Calu3 (cell line): ENCODE data around the gene OCA2. TPM values are rescaled to one million over a fixed set of nuclear protein-coding genes. Genes with fewer than 3 reads are reported as not detected.

Source experiments
- BruUV-seq: library from RNA; stranded (reverse); fragments of 400-500 nt; replicated peaks from 2 replicates; lab custom pipeline; 2021; lab: Mats Ljungman, UMichigan
- CTCF ChIA-PET: fragments of 300-600 bp; sonication (Branson Sonifier 250); formaldehyde crosslinking; loops from one replicate; lab custom pipeline; 2022; ENCODE audit warnings: antibody characterized with exemption; lab: Charles Lee
- DNase-seq: peaks from one replicate; pipeline ENCODE4 v3.0.0; 2022
- H3K27ac Mint-ChIP-seq: one replicate; pipeline ENCODE4 v1.8.0; 2022; ENCODE audit warnings: mixed read lengths; ENCODE audit not compliant: unreplicated experiment
- H3K27me3 Mint-ChIP-seq: one replicate; pipeline ENCODE4 v1.8.0; 2022; ENCODE audit warnings: mixed read lengths; ENCODE audit not compliant: unreplicated experiment
- H3K36me3 Mint-ChIP-seq: one replicate; pipeline ENCODE4 v1.8.0; 2022; ENCODE audit warnings: mild to moderate bottlenecking, moderate library complexity, mixed read lengths; ENCODE audit not compliant: insufficient read depth, unreplicated experiment
- H3K4me1 Mint-ChIP-seq: one replicate; pipeline ENCODE4 v1.8.0; 2022; ENCODE audit warnings: mild to moderate bottlenecking, low read depth, mixed read lengths; ENCODE audit not compliant: unreplicated experiment
- H3K4me3 Mint-ChIP-seq: one replicate; pipeline ENCODE4 v1.8.0; 2022; ENCODE audit warnings: mild to moderate bottlenecking, low read depth, moderate library complexity, mixed read lengths; ENCODE audit not compliant: unreplicated experiment
- H3K9me3 Mint-ChIP-seq: one replicate; pipeline ENCODE4 v1.8.0; 2022; ENCODE audit warnings: low read depth, mixed read lengths; ENCODE audit not compliant: unreplicated experiment
- intact Hi-C: fragments of 100-400 bp; cut with micrococcal nuclease; formaldehyde crosslinking; loops from one replicate; pipeline ENCODE4 v1.10.0; 2022; ENCODE audit not compliant: unreplicated experiment
- total RNA-seq: library from RNA; stranded (reverse); gene quantifications from 2 replicates; pipeline ENCODE4 v1.2.3, GENCODE V29; 2022
- TF ChIP-seq, protein P1 (sequence below): fragments of 200-600 bp; IDR thresholded peaks from one replicate; pipeline ENCODE4 v1.8.0; 2022; ENCODE audit warnings: antibody characterized with exemption; ENCODE audit not compliant: unreplicated experiment

Gene OCA2
- total RNA-seq, 1 experiment from 2014 or later = not detected

DNA sequence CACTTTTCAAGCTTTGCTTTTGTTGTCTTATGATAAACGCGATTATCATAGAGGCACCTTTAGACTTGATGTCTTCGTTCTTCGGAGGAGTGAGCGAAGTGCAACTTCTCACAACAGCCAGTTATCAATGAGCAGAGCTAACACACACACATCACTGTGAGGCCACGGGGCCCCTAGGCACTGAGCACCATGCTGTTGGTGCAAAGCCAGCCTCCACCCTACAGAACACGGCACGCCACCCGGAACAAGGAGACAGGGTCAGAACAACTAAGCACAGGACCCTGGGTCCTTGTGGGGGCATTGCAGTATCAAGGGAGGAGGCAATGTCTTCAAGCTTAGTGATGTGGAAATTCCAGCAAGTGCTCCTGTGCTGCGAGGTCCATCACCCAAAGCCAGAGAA lies 244.5 kb downstream of the OCA2 start:
- no peaks in the 10 kb centered on the region for H3K27me3 Mint-ChIP-seq
- DNase-seq = no peak
- H3K4me3 Mint-ChIP-seq = no peak overlapping the region
- no peaks in the 10 kb centered on the region for H3K36me3 Mint-ChIP-seq
- H3K4me1 Mint-ChIP-seq = no peaks in the 10 kb centered on the region
- TF ChIP-seq, protein P1, sequence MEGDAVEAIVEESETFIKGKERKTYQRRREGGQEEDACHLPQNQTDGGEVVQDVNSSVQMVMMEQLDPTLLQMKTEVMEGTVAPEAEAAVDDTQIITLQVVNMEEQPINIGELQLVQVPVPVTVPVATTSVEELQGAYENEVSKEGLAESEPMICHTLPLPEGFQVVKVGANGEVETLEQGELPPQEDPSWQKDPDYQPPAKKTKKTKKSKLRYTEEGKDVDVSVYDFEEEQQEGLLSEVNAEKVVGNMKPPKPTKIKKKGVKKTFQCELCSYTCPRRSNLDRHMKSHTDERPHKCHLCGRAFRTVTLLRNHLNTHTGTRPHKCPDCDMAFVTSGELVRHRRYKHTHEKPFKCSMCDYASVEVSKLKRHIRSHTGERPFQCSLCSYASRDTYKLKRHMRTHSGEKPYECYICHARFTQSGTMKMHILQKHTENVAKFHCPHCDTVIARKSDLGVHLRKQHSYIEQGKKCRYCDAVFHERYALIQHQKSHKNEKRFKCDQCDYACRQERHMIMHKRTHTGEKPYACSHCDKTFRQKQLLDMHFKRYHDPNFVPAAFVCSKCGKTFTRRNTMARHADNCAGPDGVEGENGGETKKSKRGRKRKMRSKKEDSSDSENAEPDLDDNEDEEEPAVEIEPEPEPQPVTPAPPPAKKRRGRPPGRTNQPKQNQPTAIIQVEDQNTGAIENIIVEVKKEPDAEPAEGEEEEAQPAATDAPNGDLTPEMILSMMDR = no peak
- no peak overlapping the region for H3K27ac Mint-ChIP-seq
- H3K9me3 Mint-ChIP-seq = peaks cover 7% of the 10 kb centered on the region
- CTCF ChIA-PET = no interaction called here
- intact Hi-C loops = no loop called here
- BruUV-seq = no TSS peak

DNA sequence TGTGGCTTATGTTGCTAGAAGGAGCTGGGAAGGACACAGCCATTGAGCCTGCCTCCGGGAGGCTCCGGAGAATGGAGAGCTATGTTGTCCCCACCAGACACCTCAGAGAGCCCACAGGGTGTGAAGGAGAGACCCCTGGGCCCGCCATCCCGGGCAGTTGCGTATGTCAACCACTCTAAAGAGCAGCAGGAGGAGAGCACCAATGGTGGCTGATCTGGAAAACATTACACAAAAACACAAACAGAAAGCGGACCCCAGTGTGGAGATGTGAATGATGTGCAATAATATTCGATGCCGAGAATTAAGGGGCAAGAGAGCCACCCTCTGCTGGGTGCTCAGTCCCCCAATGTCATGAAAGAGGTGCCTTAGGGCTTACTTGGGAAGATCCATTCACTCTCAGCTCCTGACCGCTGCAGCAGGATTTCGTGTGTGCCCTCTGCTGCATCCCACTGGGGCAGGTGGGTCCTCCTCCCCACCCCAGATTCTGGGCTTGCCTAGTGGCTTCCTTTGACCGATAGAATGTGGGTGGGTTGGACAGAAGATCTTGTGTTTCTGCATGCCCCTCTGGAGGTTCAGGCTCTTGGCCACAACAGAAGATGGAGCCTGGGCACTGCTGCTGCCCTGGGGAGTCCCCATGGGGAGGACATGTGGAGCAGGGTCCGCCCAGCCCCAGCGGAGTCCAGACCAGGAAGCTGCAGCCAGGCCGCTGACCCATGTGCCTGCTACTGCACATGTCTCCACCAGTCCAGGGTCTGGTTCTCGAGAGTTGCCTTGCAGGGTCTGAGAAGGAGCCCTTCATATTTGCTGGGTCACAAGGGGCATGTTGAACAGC lies 245.3 kb downstream of the OCA2 start:
- Mint-ChIP-seq H3K4me1 (no peaks in the 10 kb centered on the region), H3K27me3 (no peaks in the 10 kb centered on the region), H3K9me3 (peaks cover 7% of the 10 kb centered on the region), H3K4me3 (no peak overlapping the region), H3K36me3 (no peaks in the 10 kb centered on the region), H3K27ac (no peak overlapping the region)
- intact Hi-C loops = no loop called here
- BruUV-seq = no TSS peak
- DNase-seq = no peak
- CTCF ChIA-PET = no interaction called here
- TF ChIP-seq, protein P1 = no peak

DNA sequence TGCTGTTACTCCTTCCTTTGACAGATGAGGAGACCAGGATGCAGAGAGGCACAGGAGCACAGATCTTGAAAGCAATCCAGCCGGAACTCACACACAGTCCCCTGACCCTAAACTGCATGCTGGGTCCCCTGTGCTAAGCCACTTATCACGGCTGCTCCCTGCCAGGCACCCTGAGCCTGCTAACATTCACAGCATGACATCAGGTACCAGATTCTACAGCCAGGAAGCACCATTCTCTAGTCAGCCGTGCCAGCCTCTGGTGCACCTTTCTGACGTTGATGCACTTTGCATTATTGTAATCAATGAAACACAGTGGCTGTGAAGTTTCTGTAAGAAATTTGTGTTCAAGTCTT lies 247.3 kb downstream of the OCA2 start:
- intact Hi-C loops = no loop called here
- Mint-ChIP-seq H3K4me1 (no peaks in the 10 kb centered on the region), H3K36me3 (no peaks in the 10 kb centered on the region), H3K27me3 (no peaks in the 10 kb centered on the region), H3K27ac (no peak overlapping the region), H3K4me3 (no peak overlapping the region), H3K9me3 (peaks cover 7% of the 10 kb centered on the region)
- BruUV-seq = no TSS peak
- DNase-seq = no peak
- CTCF ChIA-PET = no interaction called here
- TF ChIP-seq, protein P1 = no peak

DNA sequence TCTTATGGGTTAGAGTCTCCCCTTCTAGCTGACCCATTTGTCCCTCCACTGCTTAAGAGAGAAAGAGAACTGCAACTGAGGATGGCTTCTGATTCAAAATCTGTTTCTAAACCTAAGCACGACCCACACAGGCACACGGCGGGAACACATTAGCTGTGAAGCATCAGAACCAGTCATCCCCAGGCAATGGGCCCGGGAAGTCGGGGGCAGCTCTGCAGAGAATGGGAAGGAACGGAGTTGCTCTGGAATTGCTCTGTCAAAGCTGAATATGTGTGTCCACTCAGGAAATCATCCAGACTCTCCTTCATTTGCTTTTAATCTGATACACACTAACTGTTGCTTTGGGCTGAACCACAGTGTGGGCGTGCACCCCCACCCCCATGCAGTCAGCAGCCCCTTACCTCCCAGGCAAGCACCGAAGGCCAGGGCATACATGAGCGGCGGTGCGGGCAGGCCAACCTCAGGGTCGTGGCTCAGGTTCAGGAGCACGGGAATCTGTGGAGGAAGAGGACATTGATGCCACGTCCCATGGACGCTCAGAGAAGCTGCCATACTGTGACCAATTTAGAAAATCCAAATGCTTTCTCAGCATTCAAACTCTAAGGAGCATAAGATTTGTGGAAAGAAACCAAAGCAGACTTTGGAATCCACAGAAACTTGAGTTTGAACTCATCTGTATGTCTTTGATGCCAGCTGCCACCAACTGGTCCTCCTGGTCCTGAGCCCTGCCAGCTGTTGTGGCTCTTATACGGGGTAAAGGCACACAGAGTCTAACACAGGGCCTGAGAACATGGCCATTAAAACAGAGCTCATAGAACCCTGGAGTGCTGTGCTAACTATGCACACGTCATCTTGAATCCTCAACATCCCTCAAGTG lies 247.9 kb downstream of the OCA2 start:
- no TSS peak for BruUV-seq
- H3K36me3 Mint-ChIP-seq = no peaks in the 10 kb centered on the region
- H3K4me1 Mint-ChIP-seq = no peaks in the 10 kb centered on the region
- peaks cover 7% of the 10 kb centered on the region for H3K9me3 Mint-ChIP-seq
- no peaks in the 10 kb centered on the region for H3K27me3 Mint-ChIP-seq
- intact Hi-C loops = no loop called here
- DNase-seq = no peak
- TF ChIP-seq, protein P1 = no peak
- CTCF ChIA-PET = no interaction called here
- no peak overlapping the region for H3K4me3 Mint-ChIP-seq
- H3K27ac Mint-ChIP-seq = no peak overlapping the region
